ENCODE data around the gene CARNS1. TPM values are rescaled to one million over a fixed set of nuclear protein-coding genes. Genes with fewer than 3 reads are reported as not detected.

CARNS1 gene
- total and polyA plus RNA-seq, 10 of the 15 experiments (the other 5 are each of a cell fraction or from before 2014, with no cell fraction given) = 0.02 to 0.14 (median 0.10) TPM; not detected in 3

GRCh38 chr11:67441098-67441563 is 25.7 kb downstream of the CARNS1 start (continued):
- no peak for TF ChIP-seq ZBTB11 (CRISPR knock-in tag; IDR thresholded peaks at IDR 0.05)
- TF ChIP-seq SREBF1 (IDR thresholded peaks at IDR 0.05; ENCODE audit: low read length) = no peak
- 0 out of 2 replicates have a peak, but pooled peaks have one; percentile 38 for TF ChIP-seq POLR2AphosphoS2 (IDR thresholded peaks at IDR 0.05; ENCODE audit: low read depth, low read length)
- no peak for TF ChIP-seq BHLHE40 (IDR thresholded peaks at IDR 0.05; ENCODE audit: borderline replicate concordance in 1 of 2, low read depth in 2 of 2, low read length in 1 of 2)
- no peak for TF ChIP-seq ATF2 (IDR thresholded peaks at IDR 0.05; ENCODE audit: low read length)

DNA sequence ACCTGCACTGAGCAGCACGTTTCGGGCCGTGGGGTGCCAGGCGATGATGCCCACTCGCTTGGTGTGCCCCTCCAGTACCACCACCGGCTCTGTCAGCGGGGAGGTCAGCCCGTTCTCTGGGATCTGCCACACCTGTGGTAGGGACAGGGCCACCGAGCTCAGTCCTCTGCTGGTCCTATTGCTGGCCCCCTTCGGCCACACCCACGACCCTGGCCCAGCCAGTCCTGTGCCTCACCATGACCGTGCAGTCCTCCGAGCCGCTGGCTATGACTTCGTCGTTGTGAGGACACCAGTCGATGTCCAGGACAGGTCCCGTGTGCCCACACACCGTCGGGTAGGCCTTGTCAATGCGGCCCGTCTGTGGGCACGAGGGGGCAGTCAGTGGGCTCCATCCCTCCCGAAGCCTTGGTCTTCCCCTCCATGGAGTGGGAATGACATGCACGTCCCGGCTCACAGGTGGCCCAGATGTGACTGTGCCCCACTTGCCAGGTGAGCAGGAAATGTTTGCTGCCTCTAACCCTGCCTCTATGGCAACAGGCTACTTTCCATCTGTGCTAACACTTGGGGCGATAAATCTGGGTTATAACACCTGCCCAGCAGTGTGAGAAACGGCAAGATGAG is 26.4 kb downstream of the CARNS1 start:
- FAIRE-seq (no peak), DNase-seq (ENCODE audit: low read depth, low spot score) (no peak), ATAC-seq (no peak)
- RAD21 ChIA-PET (ENCODE audit: unreplicated experiment) = no interaction called here
- Histone ChIP-seq H3K4me1 (ENCODE audit: control insufficient read depth, insufficient read depth, low read length) (peaks cover 35% of the 10 kb centered on the region), H3K27me3 (replicated peaks in 1 of 2; ENCODE audit: control insufficient read depth in 2 of 2, insufficient read depth in 2 of 2, low read length in 1 of 2) (no peaks in the 10 kb centered on the region), H3K36me3 (ENCODE audit: control insufficient read depth in 2 of 2, insufficient read depth in 2 of 2, low read length in 1 of 2) (peaks cover 0 to 1% of the 10 kb centered on the region in 2 experiments; a peak in 2 of 4 replicates), H3K79me2 (ENCODE audit: control insufficient read depth, insufficient read depth, low read length) (peaks cover 34% of the 10 kb centered on the region), H3K27ac (ENCODE audit: control insufficient read depth, insufficient read depth) (no peak overlapping the region), H3K4me2 (ENCODE audit: control insufficient read depth, insufficient read depth) (peak overlapping the region; percentile 26), H4K20me1 (ENCODE audit: control insufficient read depth, insufficient read depth) (no peaks in the 10 kb centered on the region), H2AFZ (ENCODE audit: control insufficient read depth, low read depth, low read length) (no peak overlapping the region), H3K4me3 (no peak overlapping the region; the same call in 1 of the 2 replicates), H3K9ac (ENCODE audit: control insufficient read depth, insufficient read depth, low read length) (no peak overlapping the region), H3K9me3 (replicated peaks; ENCODE audit: control insufficient read depth, insufficient read depth, low read length) (no peaks in the 10 kb centered on the region)
- intact Hi-C loops (cut with micrococcal nuclease; ENCODE audit: unreplicated experiment) = no loop called here
- SMC1A ChIA-PET (ENCODE audit: uncharacterized antibody, unreplicated experiment) = interaction anchor here (1.5 kb wide), 1 partner anchor 19 kb away, joined by 5 read pairs; no protein-coding TSS in a partner anchor
- 87% methylated on average over 24 of the region's 28 CpGs for WGBS (ENCODE audit: insufficient coverage, insufficient replicate concordance, low lambda C conversion rate, missing lambda C conversion rate)
- CTCF ChIA-PET = no interaction called here
- POLR2A ChIA-PET = interaction anchor here (1.5 to 1.6 kb wide), 3 partner anchors 18 to 43 kb away, joined by 3 to 5 read pairs (median 5); partner anchors contain the start of gene PPP1CA
- BruUV-seq (replicated peaks) = TSS peak; percentile 30
- in situ Hi-C loops (cut with MboI) = no loop called here
- TF ChIP-seq HDGF (IDR thresholded peaks at IDR 0.05) (0 out of 2 replicates have a peak, but pooled peaks have one; percentile 15), KDM1A (IDR thresholded peaks at IDR 0.05; ENCODE audit: borderline replicate concordance) (no peak), NFYB (IDR thresholded peaks at IDR 0.05; ENCODE audit: insufficient read depth, low read depth, low read length) (no peak), EGR1 (IDR thresholded peaks at IDR 0.05; ENCODE audit: borderline replicate concordance in 1 of 2, low read depth in 2 of 2, low read length in 2 of 2) (no peak)
- TF ChIP-seq, protein P1, sequence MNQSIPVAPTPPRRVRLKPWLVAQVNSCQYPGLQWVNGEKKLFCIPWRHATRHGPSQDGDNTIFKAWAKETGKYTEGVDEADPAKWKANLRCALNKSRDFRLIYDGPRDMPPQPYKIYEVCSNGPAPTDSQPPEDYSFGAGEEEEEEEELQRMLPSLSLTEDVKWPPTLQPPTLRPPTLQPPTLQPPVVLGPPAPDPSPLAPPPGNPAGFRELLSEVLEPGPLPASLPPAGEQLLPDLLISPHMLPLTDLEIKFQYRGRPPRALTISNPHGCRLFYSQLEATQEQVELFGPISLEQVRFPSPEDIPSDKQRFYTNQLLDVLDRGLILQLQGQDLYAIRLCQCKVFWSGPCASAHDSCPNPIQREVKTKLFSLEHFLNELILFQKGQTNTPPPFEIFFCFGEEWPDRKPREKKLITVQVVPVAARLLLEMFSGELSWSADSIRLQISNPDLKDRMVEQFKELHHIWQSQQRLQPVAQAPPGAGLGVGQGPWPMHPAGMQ (IDR thresholded peaks at IDR 0.05; ENCODE audit: borderline replicate concordance) = no peak
- TF ChIP-seq, protein P2, sequence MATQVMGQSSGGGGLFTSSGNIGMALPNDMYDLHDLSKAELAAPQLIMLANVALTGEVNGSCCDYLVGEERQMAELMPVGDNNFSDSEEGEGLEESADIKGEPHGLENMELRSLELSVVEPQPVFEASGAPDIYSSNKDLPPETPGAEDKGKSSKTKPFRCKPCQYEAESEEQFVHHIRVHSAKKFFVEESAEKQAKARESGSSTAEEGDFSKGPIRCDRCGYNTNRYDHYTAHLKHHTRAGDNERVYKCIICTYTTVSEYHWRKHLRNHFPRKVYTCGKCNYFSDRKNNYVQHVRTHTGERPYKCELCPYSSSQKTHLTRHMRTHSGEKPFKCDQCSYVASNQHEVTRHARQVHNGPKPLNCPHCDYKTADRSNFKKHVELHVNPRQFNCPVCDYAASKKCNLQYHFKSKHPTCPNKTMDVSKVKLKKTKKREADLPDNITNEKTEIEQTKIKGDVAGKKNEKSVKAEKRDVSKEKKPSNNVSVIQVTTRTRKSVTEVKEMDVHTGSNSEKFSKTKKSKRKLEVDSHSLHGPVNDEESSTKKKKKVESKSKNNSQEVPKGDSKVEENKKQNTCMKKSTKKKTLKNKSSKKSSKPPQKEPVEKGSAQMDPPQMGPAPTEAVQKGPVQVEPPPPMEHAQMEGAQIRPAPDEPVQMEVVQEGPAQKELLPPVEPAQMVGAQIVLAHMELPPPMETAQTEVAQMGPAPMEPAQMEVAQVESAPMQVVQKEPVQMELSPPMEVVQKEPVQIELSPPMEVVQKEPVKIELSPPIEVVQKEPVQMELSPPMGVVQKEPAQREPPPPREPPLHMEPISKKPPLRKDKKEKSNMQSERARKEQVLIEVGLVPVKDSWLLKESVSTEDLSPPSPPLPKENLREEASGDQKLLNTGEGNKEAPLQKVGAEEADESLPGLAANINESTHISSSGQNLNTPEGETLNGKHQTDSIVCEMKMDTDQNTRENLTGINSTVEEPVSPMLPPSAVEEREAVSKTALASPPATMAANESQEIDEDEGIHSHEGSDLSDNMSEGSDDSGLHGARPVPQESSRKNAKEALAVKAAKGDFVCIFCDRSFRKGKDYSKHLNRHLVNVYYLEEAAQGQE (IDR thresholded peaks at IDR 0.05; ENCODE audit: low read depth, low read length) = no peak
